Measurements from ENCODE around the gene ASIC2. TPM values are rescaled to one million over a fixed set of nuclear protein-coding genes. Genes with fewer than 3 reads are reported as not detected.

ASIC2 gene
- total RNA-seq, 1 experiment from 2014 or later = not detected

DNA sequence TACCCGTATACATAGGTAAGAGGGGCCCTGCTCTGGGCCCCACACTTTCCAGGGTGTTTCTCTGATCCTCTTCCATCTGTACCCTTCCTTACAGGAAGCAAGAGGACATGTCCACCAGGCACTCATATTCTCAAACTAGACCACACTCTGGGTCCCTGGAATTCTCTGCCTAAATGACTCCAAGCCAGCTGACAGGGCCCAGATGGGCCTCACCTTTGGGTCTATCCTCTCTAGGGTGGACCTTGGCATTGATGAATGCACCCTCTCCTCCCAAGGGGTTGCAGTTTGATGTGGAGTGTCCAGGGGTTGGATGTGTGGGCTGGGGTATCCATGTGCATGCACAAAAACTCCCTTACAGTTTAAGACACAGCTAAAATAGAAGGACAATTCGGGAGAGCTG, 95.8 kb downstream of the ASIC2 start:
- no TSS peak for BruUV-seq (replicated peaks)
- TF ChIP-seq, protein P1, sequence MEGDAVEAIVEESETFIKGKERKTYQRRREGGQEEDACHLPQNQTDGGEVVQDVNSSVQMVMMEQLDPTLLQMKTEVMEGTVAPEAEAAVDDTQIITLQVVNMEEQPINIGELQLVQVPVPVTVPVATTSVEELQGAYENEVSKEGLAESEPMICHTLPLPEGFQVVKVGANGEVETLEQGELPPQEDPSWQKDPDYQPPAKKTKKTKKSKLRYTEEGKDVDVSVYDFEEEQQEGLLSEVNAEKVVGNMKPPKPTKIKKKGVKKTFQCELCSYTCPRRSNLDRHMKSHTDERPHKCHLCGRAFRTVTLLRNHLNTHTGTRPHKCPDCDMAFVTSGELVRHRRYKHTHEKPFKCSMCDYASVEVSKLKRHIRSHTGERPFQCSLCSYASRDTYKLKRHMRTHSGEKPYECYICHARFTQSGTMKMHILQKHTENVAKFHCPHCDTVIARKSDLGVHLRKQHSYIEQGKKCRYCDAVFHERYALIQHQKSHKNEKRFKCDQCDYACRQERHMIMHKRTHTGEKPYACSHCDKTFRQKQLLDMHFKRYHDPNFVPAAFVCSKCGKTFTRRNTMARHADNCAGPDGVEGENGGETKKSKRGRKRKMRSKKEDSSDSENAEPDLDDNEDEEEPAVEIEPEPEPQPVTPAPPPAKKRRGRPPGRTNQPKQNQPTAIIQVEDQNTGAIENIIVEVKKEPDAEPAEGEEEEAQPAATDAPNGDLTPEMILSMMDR (IDR thresholded peaks at IDR 0.05; ENCODE audit: unreplicated experiment) = no peak
- Mint-ChIP-seq H3K36me3 (ENCODE audit: insufficient read depth, unreplicated experiment) (no peaks in the 10 kb centered on the region), H3K4me1 (ENCODE audit: insufficient read depth, unreplicated experiment) (peaks cover 12% of the 10 kb centered on the region), H3K9me3 (ENCODE audit: unreplicated experiment) (no peaks in the 10 kb centered on the region), H3K4me3 (ENCODE audit: unreplicated experiment) (no peak overlapping the region), H3K27me3 (ENCODE audit: insufficient read depth, unreplicated experiment) (peaks cover 17% of the 10 kb centered on the region), H3K27ac (ENCODE audit: low read depth, unreplicated experiment) (no peak overlapping the region)
- DNase-seq (ENCODE audit: unreplicated experiment) = no peak
- ChIA-PET POLR2A (no interaction called here), CTCF (no interaction called here)
- intact Hi-C loops (cut with micrococcal nuclease) = no loop called here

DNA sequence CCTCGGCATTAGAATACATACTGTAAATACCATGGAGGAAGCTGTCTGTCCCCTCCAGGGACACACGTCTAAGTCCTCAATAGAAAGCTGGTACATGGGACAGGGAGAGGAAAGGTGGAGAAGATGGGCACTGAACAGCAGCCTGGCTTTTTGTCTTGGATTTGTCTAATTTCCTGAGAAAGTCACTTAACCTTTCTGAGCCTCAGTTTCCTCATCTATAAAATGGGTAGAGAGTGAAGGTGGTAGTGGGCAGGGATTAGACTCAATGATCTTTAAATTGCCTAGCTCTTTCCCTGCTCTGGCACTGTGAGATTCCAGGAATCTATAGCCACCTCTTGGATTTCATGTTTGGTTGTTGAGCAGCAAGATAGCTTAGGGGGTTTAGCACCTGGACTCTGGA, 96.2 kb downstream of the ASIC2 start:
- TF ChIP-seq, protein P1 (IDR thresholded peaks at IDR 0.05; ENCODE audit: unreplicated experiment) = no peak
- POLR2A ChIA-PET = no interaction called here
- Mint-ChIP-seq H3K27ac (ENCODE audit: low read depth, unreplicated experiment) (no peak overlapping the region), H3K4me1 (ENCODE audit: insufficient read depth, unreplicated experiment) (peaks cover 12% of the 10 kb centered on the region), H3K4me3 (ENCODE audit: unreplicated experiment) (no peak overlapping the region), H3K9me3 (ENCODE audit: unreplicated experiment) (no peaks in the 10 kb centered on the region), H3K27me3 (ENCODE audit: insufficient read depth, unreplicated experiment) (peaks cover 21% of the 10 kb centered on the region), H3K36me3 (ENCODE audit: insufficient read depth, unreplicated experiment) (no peaks in the 10 kb centered on the region)
- no TSS peak for BruUV-seq (replicated peaks)
- CTCF ChIA-PET = interaction anchor here (0.7 kb wide), 1 partner anchor 1582 kb away, joined by 3 read pairs; no protein-coding TSS in a partner anchor
- DNase-seq (ENCODE audit: unreplicated experiment) = no peak
- intact Hi-C loops (cut with micrococcal nuclease) = no loop called here

DNA sequence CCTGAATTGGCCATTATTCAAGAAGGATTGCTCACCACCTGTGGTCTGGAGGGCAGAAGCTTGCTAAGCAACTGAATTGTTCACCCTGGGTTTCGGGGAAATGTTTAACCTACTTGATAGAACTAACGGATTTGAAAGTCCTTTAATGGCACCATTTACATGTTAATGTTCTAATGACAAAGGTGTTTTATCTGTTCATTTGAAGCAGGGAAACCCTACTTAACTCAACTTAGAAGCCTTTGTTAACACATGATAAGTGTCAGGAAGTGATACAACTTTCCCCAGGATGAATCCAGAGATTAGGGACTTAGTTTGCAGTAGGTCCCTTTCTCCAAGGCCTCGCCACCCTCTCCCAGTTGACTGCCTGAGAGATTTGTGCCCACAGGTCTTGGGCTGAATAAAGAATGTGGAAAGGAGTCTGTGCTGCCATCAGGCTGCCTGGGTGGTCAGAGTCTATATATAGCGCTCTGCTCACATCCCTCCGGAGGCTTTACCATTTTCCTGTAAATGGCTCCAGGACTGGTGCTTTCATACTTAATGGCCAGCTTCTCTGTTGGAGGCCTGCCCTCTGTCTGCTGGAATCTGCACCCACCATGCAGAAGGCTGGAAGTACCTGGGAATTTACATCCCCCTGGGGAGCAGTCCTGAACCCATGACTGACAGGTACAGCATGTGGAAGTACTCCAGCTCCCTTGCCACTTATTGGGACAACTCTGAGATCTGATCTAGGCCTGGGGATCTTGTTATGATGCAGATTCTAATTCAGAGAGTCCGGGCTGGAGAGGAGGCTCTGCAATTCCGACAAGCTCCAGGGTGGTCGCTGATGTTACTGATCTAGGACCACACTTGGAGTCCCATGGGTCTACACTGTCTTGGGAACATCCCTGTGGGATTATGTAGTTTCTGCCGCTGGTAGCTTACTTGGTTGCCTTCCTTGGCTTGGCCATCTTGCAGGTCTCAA, 99.9 kb downstream of the ASIC2 start:
- DNase-seq (ENCODE audit: unreplicated experiment) = no peak
- TF ChIP-seq, protein P1 (IDR thresholded peaks at IDR 0.05; ENCODE audit: unreplicated experiment) = no peak
- Mint-ChIP-seq H3K27me3 (ENCODE audit: insufficient read depth, unreplicated experiment) (peaks cover 58% of the 10 kb centered on the region), H3K36me3 (ENCODE audit: insufficient read depth, unreplicated experiment) (no peaks in the 10 kb centered on the region), H3K4me3 (ENCODE audit: unreplicated experiment) (no peak overlapping the region), H3K9me3 (ENCODE audit: unreplicated experiment) (no peaks in the 10 kb centered on the region), H3K4me1 (ENCODE audit: insufficient read depth, unreplicated experiment) (no peaks in the 10 kb centered on the region), H3K27ac (ENCODE audit: low read depth, unreplicated experiment) (no peak overlapping the region)
- POLR2A ChIA-PET = no interaction called here
- intact Hi-C loops (cut with micrococcal nuclease) = no loop called here
- CTCF ChIA-PET = no interaction called here
- BruUV-seq (replicated peaks) = no TSS peak

DNA sequence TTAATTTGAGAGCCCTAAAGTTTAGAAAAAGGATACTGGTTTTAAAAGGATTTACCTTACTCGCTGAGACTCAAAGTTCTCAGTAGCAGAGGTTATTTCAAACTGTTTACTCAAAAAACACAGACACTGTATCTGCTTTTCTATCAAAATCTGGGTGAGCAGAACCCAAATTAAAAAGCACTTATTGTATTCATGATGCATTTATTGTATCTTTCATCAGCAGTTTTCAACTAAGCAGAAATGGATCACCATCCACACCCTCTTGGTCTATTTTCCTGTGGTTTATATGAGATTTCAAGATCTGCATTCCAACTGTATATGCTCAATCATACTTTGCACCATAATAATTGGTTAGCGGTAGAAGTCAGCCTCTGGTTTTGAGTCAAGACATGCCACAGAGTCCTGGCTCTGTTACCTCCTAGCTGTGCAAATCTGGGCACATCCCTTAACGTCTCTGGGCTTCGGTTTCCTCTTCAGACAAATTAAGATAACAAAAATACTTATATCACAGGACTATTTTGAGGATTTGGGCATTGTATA, 109.5 kb downstream of the ASIC2 start:
- TF ChIP-seq, protein P1 (IDR thresholded peaks at IDR 0.05; ENCODE audit: unreplicated experiment) = no peak
- H3K27ac Mint-ChIP-seq (ENCODE audit: low read depth, unreplicated experiment) = no peak overlapping the region
- intact Hi-C loops (cut with micrococcal nuclease) = no loop called here
- H3K4me1 Mint-ChIP-seq (ENCODE audit: insufficient read depth, unreplicated experiment) = no peaks in the 10 kb centered on the region
- POLR2A ChIA-PET = no interaction called here
- no TSS peak for BruUV-seq (replicated peaks)
- no peaks in the 10 kb centered on the region for H3K9me3 Mint-ChIP-seq (ENCODE audit: unreplicated experiment)
- no peak for DNase-seq (ENCODE audit: unreplicated experiment)
- CTCF ChIA-PET = interaction anchor here (0.6 kb wide), 1 partner anchor 46 kb away, joined by 4 read pairs; no protein-coding TSS in a partner anchor
- no peak overlapping the region for H3K4me3 Mint-ChIP-seq (ENCODE audit: unreplicated experiment)
- H3K27me3 Mint-ChIP-seq (ENCODE audit: insufficient read depth, unreplicated experiment) = peaks cover 45% of the 10 kb centered on the region
- H3K36me3 Mint-ChIP-seq (ENCODE audit: insufficient read depth, unreplicated experiment) = no peaks in the 10 kb centered on the region
